NCI-H774 (cell line): Measurements from ENCODE around the gene KDM4C.

Experiments used
- DNase-seq: peaks from one replicate; lab custom pipeline; 2025; lab: John Stamatoyannopoulos, UW

The KDM4C gene

GRCh38 chr9:7051711-7052110 lies 293.9 kb downstream of the KDM4C start:
- DNase-seq = no peak

GRCh38 chr9:7053903-7054302 lies 296.1 kb downstream of the KDM4C start:
- no peak for DNase-seq

DNA sequence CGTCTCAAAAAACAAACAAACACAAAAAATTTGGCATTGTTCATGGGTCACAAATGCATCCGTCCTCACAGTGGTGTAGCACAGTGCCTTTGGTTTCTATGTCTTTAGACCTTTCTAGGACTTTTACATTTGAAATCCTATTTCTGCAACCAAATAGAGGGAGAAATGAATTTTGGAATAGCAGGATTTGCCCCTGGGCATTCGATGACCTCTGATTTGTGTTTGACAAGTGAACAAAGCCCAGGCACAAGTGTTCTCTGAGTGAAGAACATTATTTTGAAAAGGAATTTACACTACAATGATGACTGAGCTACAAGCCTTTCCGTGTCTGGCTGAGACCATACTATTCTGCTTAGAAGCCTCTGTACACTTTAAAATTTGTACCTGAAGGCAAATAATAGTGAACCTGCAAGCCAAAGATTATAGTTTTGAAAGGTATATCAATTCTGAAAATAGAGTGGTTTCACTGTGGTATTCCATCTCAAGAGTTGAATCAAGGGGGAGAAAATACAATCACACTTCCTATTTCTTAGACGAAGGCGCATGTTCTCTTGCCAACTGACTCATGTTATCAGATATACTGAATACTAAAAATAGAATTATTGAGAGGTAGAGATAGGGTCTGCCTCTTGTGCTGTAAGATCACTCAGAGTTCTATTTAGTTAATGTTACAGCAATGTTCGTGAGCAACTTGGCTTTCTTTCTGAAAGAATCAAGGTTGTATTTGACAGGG lies 297.6 kb downstream of the KDM4C start:
- no peak for DNase-seq

DNA sequence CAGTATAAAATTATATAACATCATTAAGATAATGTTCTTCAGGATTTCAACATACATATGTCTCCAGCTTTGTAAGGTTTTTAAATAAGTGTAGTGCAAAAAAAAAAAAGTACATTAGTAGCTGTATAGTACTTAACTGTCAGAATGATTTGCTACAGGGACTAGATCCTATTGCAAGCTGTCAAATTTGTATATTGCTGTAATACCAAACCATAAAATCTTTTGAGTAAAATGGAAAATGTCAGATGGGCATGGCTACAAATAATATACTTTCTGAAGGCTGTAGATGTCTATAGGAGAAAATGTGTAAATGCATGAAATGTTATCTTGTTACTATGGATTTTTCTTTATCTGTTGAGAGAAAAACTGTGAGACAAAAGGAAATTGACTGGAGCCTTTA lies 298.5 kb downstream of the KDM4C start:
- no peak for DNase-seq

DNA sequence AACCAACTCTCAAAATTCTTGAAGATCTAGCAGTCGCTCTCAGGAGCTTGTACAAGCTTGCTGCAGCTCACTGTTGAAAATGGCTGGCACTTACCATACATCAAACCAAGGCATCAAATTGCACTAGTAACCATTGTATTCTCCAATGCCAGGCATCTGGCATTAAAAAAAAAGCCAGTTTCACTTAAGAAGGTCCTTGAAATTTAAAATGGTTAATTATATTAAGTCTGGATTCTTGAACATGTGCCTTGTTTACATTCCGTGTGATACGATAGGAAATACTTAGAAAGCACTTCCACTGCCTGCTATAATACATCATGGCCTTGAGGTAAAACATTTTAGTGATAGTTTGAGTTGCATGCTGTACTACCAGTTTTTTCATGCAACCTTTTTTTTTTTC lies 300.7 kb downstream of the KDM4C start:
- DNase-seq = no peak

DNA sequence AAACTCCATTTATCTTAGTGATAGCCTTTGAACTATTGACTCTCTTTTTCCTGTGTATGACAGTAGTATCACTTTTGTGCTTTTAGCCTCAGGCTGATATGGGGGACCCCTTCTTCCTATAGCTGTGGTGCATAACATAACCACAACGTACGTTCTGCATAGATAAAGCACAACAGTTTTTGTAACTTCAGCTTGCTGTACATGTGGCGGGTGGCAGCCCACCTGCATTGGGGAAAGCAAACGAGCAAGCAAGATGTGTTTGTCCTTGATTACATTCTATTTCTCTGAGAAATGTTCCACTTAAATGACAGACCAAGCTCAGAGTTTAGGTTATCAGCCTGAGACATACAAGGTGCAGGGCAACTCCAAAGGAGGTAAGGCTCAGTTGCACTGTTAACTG lies 309.4 kb downstream of the KDM4C start:
- DNase-seq = no peak

GRCh38 chr9:7071916-7072315 lies 314.1 kb downstream of the KDM4C start:
- DNase-seq = no peak

DNA sequence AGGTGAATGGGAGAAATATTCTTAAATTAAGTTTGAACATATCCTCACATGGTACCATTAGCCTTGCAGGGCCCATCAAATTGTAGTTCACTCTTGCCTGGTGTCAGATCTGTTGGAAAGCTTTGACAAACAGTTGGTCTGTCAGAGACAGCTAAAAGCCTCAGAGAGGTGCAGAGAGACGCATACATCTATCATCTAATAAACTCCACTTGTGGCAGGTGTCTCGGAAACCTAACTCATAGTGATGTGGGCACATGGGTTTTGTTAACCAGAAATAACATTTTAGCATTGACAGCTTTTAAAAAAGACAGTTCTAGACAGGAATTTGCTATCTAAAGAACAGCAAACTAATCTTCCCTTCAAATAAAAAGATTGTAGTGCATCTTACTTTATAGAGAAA lies 315.9 kb downstream of the KDM4C start:
- no peak for DNase-seq

GRCh38 chr9:7075154-7075553 lies 317.4 kb downstream of the KDM4C start:
- no peak for DNase-seq

DNA sequence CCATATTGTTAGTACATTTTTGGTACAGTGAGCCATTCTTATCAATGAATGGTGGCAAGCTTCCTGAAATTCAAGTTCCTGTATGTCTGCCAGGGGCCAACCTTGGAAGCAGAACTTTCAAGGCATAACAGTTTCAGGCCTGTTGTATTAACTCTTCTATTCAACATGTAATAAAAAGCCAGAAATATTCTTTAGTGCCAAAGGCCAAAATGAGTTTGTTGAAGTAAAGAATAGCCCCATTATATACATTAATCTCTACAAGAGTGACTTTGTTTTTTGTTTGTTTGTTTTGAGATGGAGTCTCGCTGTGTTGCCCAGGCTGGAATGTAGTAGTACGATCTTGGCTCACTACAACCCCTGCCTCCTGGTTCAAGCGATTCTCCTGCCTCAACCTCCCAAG lies 321.3 kb downstream of the KDM4C start:
- DNase-seq = no peak

DNA sequence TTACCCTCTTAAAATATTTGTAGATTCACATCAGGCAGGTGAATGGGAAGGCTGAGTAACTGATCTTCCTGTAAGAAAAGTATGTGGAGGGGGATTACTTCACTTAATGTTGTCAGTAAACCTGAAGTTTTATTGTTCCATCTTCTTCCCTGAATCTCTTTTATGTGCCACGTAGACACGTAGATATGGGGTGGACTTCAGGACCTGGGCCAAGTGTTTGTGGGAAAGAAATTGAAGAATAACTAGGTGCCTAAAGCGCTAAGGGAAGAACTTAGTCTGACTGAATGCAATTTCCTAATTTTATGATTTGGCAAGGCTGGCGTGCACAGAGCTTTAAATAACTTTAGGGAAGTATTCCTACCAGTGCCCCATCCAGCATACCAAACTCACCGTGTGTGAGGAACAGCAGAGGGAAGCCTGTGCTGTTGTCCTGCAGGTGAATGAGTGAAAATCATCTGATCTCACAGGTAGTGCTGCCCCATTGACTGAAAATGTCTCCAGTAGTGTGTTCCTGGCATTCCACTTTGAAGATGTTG lies 323.4 kb downstream of the KDM4C start:
- DNase-seq = no peak

DNA sequence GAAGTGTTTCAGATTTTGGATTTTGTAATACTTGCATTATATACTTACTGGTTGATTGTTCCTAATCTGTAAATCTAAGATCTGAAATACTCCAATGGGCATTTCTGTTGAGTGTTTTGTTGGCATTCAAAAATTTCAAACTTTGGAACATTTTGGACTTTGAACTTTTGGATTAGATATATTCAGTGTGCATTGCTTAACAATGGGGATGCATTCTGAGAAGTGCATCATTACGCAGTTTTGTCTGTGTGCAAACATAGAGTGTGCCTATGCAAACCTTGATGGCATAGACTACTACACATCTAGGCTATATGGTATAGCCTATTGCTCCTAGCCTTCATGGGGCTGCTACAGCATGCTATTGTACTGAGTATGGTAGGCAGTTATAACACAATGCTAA lies 325.4 kb downstream of the KDM4C start:
- DNase-seq = no peak

- DNase-seq = no peak
These were observed 327.6 kb downstream of the KDM4C start for GRCh38 chr9:7085357-7085756.

DNA sequence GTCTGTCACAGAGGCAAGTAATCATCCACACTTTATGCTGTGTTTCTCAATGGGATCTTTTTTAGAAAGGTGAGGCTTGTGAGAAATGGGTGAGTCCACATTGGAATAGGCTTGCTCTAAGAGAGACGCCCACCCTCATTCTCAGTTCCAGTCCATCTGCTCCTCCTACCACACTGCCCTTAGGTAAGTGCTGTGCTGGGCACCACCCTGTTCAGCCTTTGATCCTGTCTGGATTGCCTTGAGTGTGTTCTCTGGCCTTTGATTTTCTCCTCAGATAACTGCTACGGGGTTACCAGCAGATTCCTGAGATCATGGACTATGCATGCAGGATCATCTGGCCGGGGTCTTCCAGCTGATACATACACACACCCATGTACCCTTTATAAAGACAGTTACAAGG lies 328.6 kb downstream of the KDM4C start:
- no peak for DNase-seq

GRCh38 chr9:7088611-7089010 lies 330.8 kb downstream of the KDM4C start:
- no peak for DNase-seq

DNA sequence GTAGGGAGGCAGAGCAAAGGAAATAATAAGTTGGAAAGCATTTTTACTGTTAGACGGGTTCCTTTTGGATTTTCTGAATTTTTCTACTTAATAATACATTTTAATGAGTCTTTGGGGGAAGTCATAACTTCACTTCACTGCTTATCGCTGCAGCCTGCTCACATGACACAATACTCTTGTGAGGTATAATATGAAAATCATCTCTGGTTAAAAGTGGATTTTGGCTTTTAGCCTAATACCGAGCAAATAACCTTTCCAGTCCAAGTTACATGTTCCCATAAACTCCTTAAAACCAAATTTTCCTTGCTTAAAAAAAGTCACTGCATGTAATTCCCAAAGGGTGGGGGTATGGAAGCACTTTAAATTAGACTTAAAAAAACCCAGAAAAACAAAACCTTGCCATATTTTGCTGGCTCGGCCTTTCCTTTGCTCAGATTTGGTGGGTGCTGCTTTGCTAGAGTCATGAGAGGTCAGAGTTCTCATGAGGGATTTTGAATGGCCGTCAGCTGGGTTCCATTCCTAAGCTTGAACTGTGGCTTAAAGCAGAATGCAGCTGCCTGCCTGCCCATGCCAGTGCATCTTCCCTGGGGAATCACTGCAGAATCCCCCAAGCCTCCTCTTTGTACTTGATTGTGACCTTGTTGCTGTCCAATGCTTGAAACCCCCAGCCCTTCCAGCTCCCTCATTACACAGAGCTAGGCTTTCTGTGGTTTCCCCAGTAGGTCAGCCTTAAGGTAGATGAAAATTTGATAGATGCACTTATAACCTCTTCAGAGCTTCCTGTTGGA lies 331.8 kb downstream of the KDM4C start:
- DNase-seq = no peak

DNA sequence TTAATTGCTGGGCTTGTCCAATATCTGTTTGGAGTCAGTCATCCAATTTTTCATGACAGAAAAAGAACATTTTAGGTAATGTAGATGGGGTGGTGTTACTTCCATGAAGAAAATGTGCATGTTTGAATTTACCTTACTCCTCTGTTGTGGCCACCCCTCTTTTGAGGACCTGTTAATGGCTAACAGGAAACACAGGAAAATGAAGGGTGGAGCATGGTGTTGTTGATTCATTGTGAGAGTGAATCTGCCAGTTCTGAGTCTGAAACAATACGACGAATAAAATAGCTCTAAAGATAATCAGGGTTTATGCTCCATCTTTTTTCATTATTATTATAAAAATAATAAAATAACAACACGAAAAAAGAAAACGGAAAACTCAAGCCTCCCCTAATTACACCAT lies 335.3 kb downstream of the KDM4C start:
- DNase-seq = no peak

DNA sequence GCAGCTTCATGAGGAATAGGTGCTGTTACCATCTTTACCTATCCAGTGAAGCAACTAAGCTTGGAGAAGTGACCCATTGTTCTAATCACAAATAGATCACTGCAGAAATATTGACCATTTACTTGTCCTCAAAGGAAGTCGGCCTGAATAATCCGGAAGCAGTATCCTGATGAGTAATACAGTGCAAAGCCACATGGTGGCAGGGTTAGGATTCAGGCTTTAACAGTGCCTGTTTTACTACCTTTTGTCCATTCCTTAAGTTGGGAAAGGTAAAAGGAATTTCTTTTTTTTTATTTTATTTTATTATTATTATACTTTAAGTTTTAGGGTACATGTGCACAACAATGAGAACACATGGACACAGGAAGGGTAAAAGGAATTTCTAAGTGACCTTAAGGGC lies 336.3 kb downstream of the KDM4C start:
- no peak for DNase-seq

GRCh38 chr9:7094576-7094975 lies 336.8 kb downstream of the KDM4C start:
- DNase-seq = no peak

- no peak for DNase-seq
These were observed 337.3 kb downstream of the KDM4C start for GRCh38 chr9:7095058-7095457.

DNA sequence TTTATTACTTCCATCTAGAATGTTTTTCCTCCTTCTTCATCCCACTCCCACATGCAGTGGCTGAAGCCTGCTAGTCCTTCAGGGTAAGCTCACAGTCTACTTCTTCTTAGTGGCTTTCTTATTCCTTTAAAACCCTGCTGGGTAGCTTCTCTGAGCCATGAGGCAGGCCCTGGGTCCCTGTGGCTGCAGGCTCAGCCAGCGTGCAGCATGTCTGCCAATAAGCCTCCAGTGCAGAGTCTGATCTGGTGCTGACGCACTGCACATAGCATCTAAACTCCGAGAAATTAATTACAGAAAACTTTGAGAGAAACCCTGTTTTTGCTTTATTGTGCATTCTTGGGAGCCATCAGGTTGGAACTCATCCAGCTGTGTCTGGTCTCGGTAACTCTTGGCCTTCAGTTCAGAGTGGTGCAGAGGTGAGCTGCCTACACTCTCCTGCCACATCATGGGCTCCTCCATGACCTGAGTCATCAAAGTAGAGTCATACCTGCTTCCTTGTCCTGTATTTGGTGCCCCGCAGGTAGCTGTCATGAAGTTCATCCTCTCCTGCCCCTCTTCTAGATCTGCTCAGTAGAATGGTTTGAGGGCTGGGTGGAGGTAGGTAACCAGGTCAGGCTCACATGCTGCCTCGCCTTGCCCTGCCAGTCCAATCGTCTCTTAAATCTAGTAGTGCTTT lies 339.4 kb downstream of the KDM4C start:
- DNase-seq = no peak

GRCh38 chr9:7097785-7098752 lies 340.3 kb downstream of the KDM4C start:
- no peak for DNase-seq
